CD4-positive, alpha-beta T cell (primary cell): ENCODE data around the gene TCEANC. TPM values are rescaled to one million over a fixed set of nuclear protein-coding genes. Genes with fewer than 3 reads are reported as not detected.
A peak's percentile ranks its signal among the peaks of the same experiment; 100 is the strongest.

Experiments used
- ATAC-seq: fragments of 200-7000 bp; cut with Tn5 transposase; one replicate; pipeline ENCODE4 v1.10.0; 2022; ENCODE audit warnings: mild to moderate bottlenecking; ENCODE audit not compliant: poor library complexity
- CTCF ChIA-PET: fragments of 350-600 bp; sonication (Branson Sonifier 250); formaldehyde crosslinking; loops from one replicate; lab custom pipeline; 2021; ENCODE audit warnings: antibody characterized with exemption, inconsistent platforms; lab: Charles Lee
- POLR2A ChIA-PET: fragments of 350-600 bp; sonication (Branson Sonifier 250); formaldehyde crosslinking; loops from one replicate; lab custom pipeline; 2021; ENCODE audit warnings: antibody characterized with exemption, inconsistent platforms; lab: Charles Lee
- DNase-seq, 14 experiments: peaks; one replicate each; pipeline ENCODE4 v3.0.0-alpha.2; 2013 to 2020; ENCODE audit warnings: mixed read lengths in 2 of 14
- H3K27ac ChIP-seq, 2 donors: one replicate each; pipeline versions ENCODE4 v1.5.1 to v1.7.0; 2013; ENCODE audit warnings: low read length in 2 of 2, low read depth in 1 of 2, mild to moderate bottlenecking in 1 of 2
- H3K27me3 ChIP-seq, 2 experiments: 1 replicate in 1 of 2; 2 replicates in 1 of 2; pipeline versions ENCODE4 v1.6.1 to v1.7.0; 2013; ENCODE audit warnings: low read length in 2 of 2, control low read depth in 1 of 2, mild to moderate bottlenecking in 1 of 2, moderate library complexity in 1 of 2; ENCODE audit not compliant: insufficient read depth in 2 of 2, control insufficient read depth in 1 of 2
- H3K36me3 ChIP-seq: one replicate; pipeline ENCODE4 v1.6.1; 2013; ENCODE audit warnings: low read length, control low read depth; ENCODE audit not compliant: insufficient read depth
- H3K4me1 ChIP-seq: one replicate; pipeline ENCODE4 v1.6.1; 2013; ENCODE audit warnings: low read length, control low read depth; ENCODE audit not compliant: insufficient read depth
- H3K4me3 ChIP-seq: one replicate; pipeline ENCODE4 v1.5.1; 2013; ENCODE audit warnings: mild to moderate bottlenecking, low read length, moderate library complexity
- H3K9me3 ChIP-seq, 2 experiments: 1 replicate in 1 of 2; 2 replicates in 1 of 2; pipeline versions ENCODE4 v1.6.1 to v1.7.0; 2013; ENCODE audit warnings: low read length in 2 of 2, mild to moderate bottlenecking in 2 of 2, control low read depth in 1 of 2, moderate library complexity in 1 of 2; ENCODE audit not compliant: control insufficient read depth in 1 of 2, insufficient read depth in 1 of 2
- H3K27ac Mint-ChIP-seq: one replicate; pipeline ENCODE4 v1.8.0; 2020; ENCODE audit warnings: mixed read lengths
- H3K27me3 Mint-ChIP-seq: one replicate; pipeline ENCODE4 v1.8.0; 2021; ENCODE audit warnings: mixed read lengths
- H3K36me3 Mint-ChIP-seq: one replicate; pipeline ENCODE4 v1.8.0; 2021; ENCODE audit warnings: low read depth, mixed read lengths
- H3K4me1 Mint-ChIP-seq: one replicate; pipeline ENCODE4 v1.8.0; 2021; ENCODE audit warnings: low read depth, mixed read lengths
- H3K4me3 Mint-ChIP-seq: one replicate; pipeline ENCODE4 v1.8.0; 2020; ENCODE audit warnings: mild to moderate bottlenecking, mixed read lengths
- H3K9me3 Mint-ChIP-seq: one replicate; pipeline ENCODE4 v1.8.0; 2020; ENCODE audit warnings: mixed read lengths
- intact Hi-C, 2 experiments: fragments of 100-400 bp; cut with DNase I in 1 of 2; cut with micrococcal nuclease in 1 of 2; formaldehyde crosslinking; loops; one replicate each; pipeline versions ENCODE4 v1.15.1 to v1.9.0; 2023 to 2025; cut with DNase I, micrococcal nuclease
- total RNA-seq, 174 experiments: library from RNA in 2 of 174; stranded (reverse) in 2 of 174; gene quantifications; one replicate each; pipeline ENCODE4 v1.2.3 and lab custom pipeline; 2021 to 2026
- TF ChIP-seq, protein P1 (sequence below): fragments of 200-600 bp; IDR thresholded peaks from one replicate; pipeline ENCODE4 v1.8.0; 2022; ENCODE audit warnings: antibody characterized with exemption, mild to moderate bottlenecking

Gene TCEANC
- total RNA-seq, 2 experiments from 2014 or later = 6.5 to 8.3 TPM

DNA sequence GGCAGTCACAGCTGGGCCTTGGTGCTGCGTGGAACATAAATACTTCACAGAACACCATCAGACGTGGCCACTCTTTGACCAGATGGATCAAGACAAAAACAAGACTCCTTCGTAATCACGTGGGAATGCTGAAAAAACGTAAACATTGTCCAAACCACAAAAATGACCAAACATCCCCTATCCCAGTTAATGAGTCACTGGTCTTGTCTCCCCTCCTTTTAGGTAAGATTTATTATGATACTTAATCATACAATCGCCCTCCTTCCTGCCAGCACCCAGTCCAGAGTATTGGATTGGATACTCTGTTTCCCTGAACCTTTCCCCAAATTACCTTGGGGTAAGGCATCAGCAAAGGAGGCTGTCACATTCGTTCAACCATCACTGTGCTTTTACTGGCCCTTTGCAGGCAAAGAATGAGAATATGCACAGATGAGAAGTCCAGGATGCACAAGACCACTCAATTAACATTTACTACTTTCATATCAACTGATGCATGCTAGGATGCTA is 601 bp upstream of the TCEANC start:
- intact Hi-C loops = loop anchor here (2.0 to 10.0 kb wide), 8 partner anchors 36 to 1890 kb away; partner anchors contain the start of genes GEMIN8 (in 1 of the 2), OFD1 (in 1 of the 2), PIGA (in 1 of the 2) and PRPS2 (in 1 of the 2)
- Histone ChIP-seq H3K9me3 (no peaks in the 10 kb centered on the region), H3K4me1 (peaks cover 9% of the 10 kb centered on the region), H3K27ac (peak overlapping the region; percentile 49 to 93), H3K27me3 (no peaks in the 10 kb centered on the region), H3K4me3 (peak overlapping the region; percentile 88), H3K36me3 (peaks cover 17% of the 10 kb centered on the region)
- Mint-ChIP-seq H3K4me1 (peaks cover 23% of the 10 kb centered on the region), H3K9me3 (no peaks in the 10 kb centered on the region), H3K36me3 (peaks cover 19% of the 10 kb centered on the region), H3K27me3 (no peaks in the 10 kb centered on the region), H3K27ac (peak overlapping the region; percentile 99), H3K4me3 (peak overlapping the region; percentile 98)
- ChIA-PET POLR2A (interaction anchor here (1.3 to 3.7 kb wide), 5 partner anchors 37 to 566 kb away, joined by 3 to 23 read pairs (median 13); partner anchors contain the start of genes GEMIN8, OFD1, RAB9A and TRAPPC2), CTCF (interaction anchor here (1.1 kb wide), 1 partner anchor 36 kb away, joined by 5 read pairs; the partner anchor contains the start of gene RAB9A)
- DNase-seq = no peak
- TF ChIP-seq, protein P1, sequence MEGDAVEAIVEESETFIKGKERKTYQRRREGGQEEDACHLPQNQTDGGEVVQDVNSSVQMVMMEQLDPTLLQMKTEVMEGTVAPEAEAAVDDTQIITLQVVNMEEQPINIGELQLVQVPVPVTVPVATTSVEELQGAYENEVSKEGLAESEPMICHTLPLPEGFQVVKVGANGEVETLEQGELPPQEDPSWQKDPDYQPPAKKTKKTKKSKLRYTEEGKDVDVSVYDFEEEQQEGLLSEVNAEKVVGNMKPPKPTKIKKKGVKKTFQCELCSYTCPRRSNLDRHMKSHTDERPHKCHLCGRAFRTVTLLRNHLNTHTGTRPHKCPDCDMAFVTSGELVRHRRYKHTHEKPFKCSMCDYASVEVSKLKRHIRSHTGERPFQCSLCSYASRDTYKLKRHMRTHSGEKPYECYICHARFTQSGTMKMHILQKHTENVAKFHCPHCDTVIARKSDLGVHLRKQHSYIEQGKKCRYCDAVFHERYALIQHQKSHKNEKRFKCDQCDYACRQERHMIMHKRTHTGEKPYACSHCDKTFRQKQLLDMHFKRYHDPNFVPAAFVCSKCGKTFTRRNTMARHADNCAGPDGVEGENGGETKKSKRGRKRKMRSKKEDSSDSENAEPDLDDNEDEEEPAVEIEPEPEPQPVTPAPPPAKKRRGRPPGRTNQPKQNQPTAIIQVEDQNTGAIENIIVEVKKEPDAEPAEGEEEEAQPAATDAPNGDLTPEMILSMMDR = no peak
- ATAC-seq = no peak

GRCh38 chrX:13654116-13654515 is 1.2 kb downstream of the TCEANC start:
- Histone ChIP-seq H3K9me3 (no peaks in the 10 kb centered on the region), H3K4me1 (peaks cover 9% of the 10 kb centered on the region), H3K27ac (peak overlapping the region; percentile 90 to 93), H3K27me3 (no peaks in the 10 kb centered on the region), H3K36me3 (peaks cover 17% of the 10 kb centered on the region), H3K4me3 (peak overlapping the region; percentile 88)
- ChIA-PET POLR2A (interaction anchor here (0.6 to 3.7 kb wide), 7 partner anchors 15 to 375 kb away, joined by 3 to 23 read pairs (median 4); partner anchors contain the start of genes GEMIN8, OFD1, RAB9A and TRAPPC2), CTCF (no interaction called here)
- TF ChIP-seq, protein P1 = no peak
- Mint-ChIP-seq H3K4me1 (peaks cover 26% of the 10 kb centered on the region), H3K27ac (peak overlapping the region; percentile 99), H3K4me3 (no peak overlapping the region), H3K27me3 (no peaks in the 10 kb centered on the region), H3K9me3 (no peaks in the 10 kb centered on the region), H3K36me3 (peaks cover 31% of the 10 kb centered on the region)
- intact Hi-C loops = loop anchor here (2.0 to 10.0 kb wide), 6 partner anchors 78 to 1892 kb away; partner anchors contain the start of genes OFD1 (in 1 of the 2), PIGA (in 1 of the 2), PRPS2 (in 1 of the 2) and TMSB4X (in 1 of the 2)
- no peak for ATAC-seq
- DNase-seq = no peak

DNA sequence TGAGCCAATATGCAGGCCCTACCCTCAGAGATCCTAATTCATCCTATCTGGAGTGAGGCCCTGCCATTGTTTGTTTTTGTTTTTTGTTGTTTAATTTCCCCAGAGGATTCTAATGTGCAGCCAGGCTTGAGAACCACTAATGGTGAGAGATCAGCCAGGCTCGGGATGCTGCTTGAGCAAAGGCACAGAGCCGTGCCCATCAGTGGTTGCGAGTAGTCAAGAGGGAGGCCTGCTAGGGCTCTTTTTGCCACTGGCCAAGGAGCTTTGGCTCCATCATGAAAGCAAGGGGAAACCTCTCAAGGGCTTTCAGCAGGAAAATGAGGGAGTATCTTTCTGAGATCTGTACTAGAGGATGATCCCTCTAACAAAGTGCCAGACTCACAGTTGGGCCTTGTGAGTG is 2.7 kb downstream of the TCEANC start:
- peaks cover 28% of the 10 kb centered on the region for H3K4me1 Mint-ChIP-seq
- H3K4me3 Mint-ChIP-seq = no peak overlapping the region
- peaks cover 41% of the 10 kb centered on the region for H3K36me3 Mint-ChIP-seq
- intact Hi-C loops = loop anchor here (2.0 to 10.0 kb wide), 4 partner anchors 91 to 1679 kb away; partner anchors contain the start of genes PIGA (in 1 of the 2) and TMSB4X (in 1 of the 2)
- no peak overlapping the region for H3K27ac ChIP-seq
- no peak for DNase-seq
- H3K4me3 ChIP-seq = no peak overlapping the region
- no peaks in the 10 kb centered on the region for H3K27me3 ChIP-seq
- ChIA-PET POLR2A (interaction anchor here (1.6 kb wide), 1 partner anchor 79 kb away, joined by 4 read pairs; the partner anchor contains the start of genes OFD1 and TRAPPC2), CTCF (interaction anchor here (0.6 kb wide), 1 partner anchor 66 kb away, joined by 3 read pairs; no protein-coding TSS in a partner anchor)
- no peaks in the 10 kb centered on the region for H3K27me3 Mint-ChIP-seq
- peaks cover 19% of the 10 kb centered on the region for H3K36me3 ChIP-seq
- H3K4me1 ChIP-seq = peaks cover 9% of the 10 kb centered on the region
- TF ChIP-seq, protein P1 = no peak
- H3K9me3 ChIP-seq = no peaks in the 10 kb centered on the region
- ATAC-seq = no peak
- H3K9me3 Mint-ChIP-seq = no peaks in the 10 kb centered on the region
- H3K27ac Mint-ChIP-seq = no peak overlapping the region
